Activated CD4-positive, alpha-beta T cell treated with anti-CD3 and anti-CD28 coated beads for 1 hour (primary cell): ENCODE results near the gene NAPA.

ENCODE experiments used
- DNase-seq: peaks from one replicate; pipeline ENCODE4 v3.0.0-alpha.2; 2020

The NAPA gene

DNA sequence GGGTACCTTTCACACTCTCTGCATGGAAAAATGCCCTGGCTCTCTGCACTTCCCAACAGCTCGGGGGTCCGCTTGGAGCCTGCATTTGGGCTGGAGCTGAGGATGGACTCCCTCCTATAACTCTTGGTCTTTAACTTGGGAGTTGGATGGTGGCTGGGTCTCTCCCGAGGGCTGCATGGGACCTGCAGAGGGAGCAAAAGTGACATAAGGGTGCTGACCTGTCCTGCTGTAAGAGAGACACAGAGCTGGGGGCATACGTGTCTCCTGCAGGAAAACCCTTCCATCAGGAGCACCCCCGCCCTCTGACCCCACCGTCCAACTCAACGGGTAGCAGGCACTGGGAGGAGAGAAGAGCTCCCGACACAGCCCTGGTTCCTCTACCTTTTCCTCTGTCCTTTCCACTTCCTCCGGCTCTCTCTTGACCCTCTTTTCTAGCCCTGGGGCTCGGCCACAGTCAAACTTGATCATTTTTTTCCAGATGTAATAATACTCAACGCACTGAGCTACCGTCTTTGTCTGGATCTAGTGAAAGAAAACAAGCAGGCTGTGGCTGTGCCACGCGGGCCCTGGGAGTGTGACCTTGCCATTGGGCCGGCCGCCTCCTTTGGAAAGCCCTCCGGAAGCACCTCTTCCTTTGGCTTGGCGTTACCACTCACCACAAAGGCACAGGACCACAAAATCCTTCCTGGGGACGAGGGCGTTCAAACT is 6.8 kb upstream of the NAPA start:
- no peak for DNase-seq

DNA sequence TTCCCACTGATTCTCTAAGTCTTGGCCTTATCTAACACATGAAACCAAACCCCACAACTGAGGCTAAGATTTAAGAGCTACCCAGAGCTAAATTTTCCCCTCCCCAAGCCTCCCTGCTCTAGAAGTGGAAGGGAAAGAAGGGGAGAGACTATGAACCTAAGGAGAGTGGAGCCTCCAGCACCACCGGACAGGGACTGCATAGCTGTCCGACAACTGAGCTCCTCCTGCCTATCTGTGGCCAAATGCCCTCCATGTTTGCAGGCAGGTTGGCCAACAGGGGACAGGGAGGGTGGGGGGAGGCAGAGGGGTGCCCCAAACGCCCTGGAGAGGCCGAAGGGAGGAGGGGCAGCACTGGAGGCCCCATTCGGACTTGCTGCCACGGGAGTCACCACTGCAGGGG is 6.0 kb upstream of the NAPA start:
- DNase-seq = no peak

DNA sequence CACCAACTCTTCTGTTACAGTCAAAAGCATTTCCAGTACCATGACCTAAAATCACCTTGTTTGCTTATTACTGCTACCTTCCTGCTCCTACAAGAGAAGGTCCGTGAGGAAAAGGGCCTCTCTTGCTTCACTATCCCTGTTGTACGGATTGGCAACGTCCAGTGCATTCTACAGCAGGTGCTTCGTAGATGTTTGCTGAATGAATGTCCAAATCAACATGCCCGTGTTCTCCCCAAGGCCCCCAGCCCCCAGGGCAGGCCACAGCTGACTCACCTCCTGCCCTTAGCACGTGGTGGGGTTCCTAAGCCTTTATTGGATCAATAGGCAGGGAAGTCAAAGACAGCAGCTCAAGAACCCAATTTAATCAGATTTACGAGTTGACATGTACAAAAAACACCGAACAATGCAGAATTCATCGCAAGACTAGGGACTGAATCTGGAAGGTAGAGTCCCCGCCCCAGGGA is 5.5 kb upstream of the NAPA start:
- DNase-seq = no peak

DNA sequence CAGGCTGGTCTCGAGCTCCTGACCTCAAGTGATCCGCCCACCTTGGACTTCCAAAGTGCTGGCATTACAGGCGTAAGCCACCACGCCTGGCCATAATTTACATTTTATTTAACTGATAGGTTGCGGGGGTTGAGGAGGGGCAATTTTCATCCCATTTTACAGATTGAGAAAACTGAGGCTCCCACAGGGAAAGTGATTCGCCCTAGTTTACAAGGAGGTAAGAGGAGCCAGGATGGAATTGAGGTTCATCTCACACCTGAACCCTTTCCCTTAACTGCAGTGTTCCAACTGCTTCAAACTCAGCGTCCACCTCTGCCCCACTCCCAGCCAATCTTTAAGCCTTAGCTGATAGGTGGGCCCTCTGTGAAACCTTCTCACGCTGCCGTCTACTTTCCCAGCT is 4.0 kb upstream of the NAPA start:
- no peak for DNase-seq

DNA sequence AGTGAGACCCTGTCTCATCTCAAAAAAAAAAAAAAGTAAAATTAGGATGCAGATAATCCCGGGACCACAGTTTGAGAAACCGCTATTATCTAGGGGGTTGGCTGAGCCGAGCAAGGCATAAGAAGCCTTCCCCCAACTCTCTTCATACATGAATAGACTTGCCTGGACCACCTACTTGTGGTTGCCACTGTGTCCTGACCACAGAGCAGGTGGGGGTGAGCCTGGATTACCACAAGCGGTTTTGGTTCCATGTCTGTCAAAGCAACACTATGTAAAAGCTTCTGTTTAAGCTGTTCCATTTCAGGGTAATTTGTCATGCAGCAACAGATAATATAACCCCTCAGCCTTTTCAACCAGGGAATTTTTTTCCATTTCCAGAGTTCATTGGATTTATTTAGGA is 3.3 kb upstream of the NAPA start:
- DNase-seq = no peak

DNA sequence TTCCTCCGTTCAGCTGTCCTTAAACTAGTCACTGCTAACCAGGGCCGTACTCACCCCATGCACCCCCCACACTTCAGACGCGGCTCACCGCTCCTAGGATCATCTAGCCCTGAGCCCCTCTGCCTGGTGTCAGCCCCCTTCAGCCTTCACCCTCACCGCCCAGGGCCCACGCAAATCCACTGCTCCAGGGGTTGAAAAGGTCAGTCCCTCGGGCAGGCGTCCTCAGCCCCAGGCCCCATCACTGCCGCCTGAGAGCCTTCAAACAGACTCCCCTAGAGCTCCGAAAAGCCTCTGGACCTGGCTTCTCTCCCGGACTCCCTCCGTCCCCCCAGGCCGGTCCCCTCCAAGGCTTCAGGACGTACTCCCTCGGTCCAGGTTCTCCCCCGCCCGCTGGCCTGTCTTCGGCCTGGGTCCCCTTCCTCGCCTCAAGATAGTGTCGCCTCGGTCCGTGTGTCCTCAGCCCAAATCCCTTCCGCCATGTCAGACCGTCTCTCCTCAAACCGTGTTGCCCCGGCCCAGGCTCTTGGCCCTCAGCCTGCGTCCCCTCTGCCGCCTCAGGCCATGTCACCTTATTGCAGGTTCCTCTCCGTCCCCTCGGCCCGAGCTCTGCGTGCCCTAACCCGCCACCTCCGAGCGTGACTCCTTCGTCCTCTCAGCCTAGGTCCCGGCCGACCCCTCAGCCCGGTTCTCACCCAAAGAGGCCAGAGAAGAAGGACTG is 553 bp downstream of the NAPA start:
- no peak for DNase-seq

DNA sequence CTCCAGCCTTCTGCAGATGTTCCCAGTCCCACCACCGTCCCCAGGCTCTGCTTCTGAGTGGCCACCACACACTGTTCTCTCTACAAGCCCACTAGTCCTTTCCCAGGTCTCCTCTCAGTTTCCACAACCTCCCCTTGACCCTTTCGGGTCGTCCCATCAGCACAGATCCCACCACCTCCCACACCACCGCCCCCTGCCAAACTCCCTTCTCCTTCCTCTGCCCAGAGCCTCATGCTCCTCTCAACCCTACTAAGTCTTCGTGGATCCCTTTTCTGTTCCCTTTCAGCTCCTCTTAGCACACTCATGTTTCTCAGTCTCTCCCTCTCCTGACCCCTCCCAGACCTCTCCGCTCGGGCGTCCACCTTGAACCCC is 1.9 kb downstream of the NAPA start:
- DNase-seq = no peak

DNA sequence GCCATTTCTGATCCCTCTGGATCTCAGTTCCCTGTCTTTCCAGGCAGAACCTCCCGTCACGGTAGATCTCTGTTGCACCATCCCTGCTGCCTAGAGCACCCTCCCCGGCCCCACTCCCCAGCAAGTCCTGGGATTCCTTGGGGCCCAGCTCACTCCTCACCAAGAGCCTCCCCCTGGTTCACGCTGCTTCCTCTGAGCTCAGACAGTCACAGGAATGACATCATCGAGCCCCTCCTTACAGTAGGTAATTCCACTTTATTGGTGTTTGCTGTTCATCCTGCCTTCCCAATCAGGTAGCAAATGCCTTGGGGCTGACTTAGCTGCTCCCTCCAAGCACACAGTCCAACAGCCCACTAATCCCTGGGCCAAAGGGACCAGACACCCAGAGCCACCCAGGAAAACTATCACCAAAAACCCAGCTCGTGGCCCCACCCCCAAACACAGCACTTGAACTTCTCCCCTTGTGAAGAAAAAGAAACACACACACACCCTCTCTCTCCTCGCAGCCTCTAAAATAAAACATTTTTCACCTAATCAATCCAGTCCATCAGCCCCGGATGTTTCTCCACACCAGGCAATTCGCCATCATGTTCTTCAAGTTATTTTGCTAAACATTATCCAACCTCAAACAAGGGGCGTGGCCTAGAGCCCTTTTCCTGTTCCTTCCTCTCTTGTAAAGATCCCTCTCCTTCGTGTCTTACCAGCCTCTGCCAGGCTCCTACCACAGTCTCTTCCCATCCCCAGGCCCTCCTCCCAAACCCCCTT is 2.5 kb downstream of the NAPA start:
- no peak for DNase-seq

DNA sequence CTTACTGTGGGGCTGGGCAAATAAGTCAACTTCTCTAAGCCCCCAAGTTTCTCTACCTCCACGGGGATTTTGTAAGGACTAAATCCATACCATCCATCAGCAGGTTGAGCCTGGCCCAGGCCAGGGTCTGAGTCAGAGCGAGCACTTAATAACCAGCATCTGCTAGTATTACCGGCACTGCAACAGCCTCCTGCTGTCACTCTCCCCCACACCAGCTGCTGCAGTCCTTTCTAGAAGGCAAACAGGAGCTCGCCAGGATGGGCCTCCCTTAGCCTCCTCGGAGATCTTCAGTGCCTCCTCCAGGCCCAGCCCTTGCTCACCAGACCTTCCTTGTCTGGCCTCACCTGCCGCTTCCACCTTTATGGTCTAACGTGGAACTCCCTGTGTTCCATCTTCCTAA is 3.2 kb downstream of the NAPA start:
- DNase-seq = no peak

DNA sequence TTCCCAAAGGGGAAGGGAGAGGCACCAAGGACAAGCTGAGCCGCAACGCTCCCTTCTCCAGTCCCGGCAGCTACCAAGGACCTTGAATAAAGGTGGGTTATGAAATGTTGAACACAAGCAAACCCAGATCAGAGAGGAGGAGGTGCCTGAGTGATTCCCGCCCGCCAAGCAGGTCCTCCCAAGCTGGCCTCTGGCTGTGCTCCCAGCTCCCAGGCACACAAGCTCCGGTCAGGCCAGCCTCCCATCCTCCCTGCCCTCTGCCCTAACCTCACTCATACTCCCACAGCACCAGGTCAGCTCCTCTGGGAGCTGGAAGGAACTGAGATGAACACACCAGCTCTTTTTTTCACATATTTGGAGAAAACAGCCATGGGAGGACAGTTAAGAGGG is 3.7 kb downstream of the NAPA start:
- no peak for DNase-seq

DNA sequence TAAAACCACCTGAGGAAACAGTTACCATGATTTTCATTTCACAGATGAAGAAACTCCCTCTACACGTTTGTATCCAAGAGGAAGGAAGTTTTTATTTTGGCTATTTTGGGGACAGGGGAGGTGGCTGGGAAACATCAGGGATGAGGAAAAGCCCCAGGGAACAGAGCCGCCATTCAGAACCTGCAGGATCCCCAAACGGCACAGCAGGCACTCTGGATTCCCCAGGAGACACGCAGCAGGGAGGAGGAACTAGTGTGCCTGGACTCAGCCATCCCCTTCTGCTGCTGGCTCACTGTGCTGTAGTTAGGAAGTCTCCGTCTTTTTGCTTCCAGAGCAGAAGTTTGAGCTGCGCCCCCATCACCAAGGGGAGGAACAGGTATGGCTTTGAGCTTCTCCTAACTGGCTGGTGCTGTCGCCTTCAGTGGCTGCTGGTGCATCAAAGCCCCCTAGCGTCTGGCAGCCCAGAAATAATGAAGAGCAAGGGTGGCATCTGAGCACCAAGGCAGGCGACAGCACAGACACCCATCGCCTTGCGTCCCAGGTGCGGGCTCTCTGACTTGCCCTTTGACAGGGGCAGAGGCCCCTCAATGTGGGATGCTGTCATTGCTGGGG is 4.2 kb downstream of the NAPA start:
- no peak for DNase-seq

DNA sequence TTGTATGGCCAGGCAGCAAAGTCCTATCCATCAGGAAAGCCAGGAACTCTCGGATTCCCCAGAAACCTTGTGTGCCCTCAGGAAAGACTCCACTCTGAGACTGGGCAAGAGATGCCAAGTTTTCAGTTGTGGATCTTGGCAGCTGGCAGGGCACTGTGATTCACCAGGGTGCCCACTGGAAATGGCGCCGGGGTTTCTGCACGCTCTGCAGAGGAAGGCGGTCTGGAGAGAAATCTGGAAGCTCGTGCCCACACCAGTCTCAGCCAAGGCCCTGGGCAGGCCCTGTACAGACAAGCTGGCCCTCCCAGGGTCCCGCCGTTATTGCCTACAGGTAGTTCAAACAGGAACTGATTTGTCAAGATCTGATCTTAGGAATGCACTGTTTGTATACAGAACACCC is 4.9 kb downstream of the NAPA start:
- DNase-seq = no peak

DNA sequence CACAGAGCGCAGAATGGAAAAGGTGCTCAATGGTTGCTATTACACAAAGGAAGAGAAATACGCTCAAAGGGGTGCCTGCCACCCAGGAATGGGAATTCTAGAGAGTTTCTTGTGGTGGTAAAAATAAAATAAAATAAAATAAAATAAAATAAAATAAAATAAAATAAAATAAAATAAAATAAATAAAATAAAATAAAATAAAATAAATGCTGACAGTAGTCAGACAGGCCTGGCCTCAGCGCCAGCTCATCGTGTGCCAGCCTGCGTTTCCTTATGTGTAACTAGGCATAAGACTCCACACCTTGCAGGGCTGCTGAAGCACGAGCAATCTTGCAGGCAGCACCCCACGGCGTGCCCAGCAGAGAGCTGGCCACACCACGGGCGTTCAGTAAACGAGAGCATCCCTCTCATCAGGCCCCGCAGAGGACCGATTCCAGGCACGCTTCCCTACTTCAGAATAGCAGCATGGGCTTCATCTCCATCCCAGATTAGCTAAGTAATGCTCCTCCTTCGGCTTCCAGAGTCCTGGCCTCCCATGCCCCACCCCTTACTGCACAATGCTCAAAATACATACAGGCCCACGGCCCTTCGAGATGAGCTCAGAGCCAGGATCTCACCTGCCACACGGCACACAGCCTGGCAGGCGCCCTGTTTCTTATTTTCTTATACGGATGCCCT is 5.6 kb downstream of the NAPA start:
- DNase-seq = no peak

DNA sequence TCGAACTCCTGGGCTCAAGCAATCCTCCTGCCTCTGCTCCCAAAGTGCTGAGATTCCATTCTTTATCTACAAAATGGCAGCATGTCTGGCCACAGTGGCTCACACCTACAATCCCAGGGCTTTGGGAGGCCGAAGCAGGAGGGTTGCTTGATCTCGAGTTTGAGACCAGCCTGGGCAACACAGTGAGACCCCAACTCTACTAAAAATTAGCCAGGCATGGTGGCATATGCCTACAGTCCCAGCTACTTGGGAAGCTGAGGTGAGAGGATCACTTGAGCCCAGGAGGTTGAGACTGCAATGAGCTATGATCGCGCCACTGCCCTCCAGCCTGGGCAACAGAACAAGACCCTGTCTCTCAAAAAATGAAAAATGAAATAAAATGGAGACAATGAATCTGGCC is 6.1 kb downstream of the NAPA start:
- no peak for DNase-seq

DNA sequence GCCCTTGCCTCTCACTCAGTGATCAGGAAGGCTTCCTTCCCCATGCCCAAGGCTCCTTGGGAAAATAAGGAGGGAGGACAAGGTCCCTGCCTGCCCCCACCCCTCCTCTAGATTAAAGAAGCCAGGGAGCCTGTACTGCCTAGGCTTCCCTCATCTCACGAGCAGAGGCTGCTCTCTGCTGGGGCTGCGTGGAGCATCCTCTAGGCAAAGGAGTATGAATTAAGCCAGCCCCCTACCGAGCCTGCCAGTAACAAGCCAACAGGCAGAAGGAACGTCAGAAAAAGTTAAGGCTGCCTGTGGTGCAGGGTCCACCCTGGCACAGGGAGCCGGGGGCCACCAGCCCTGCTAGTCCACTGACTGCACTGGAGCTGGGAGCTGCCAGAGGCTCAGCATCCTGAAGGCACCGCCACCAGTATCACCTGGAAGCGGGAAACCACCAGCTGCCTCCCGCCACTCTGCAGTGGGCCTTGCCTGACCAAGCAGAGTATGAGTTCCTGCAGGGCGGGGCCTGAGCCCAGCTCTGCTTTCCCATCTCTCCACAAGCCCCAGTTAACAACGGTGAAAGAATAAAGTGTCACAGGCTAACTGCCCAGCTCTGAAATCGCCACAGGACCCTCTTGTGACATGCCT is 6.8 kb downstream of the NAPA start:
- DNase-seq = no peak

DNA sequence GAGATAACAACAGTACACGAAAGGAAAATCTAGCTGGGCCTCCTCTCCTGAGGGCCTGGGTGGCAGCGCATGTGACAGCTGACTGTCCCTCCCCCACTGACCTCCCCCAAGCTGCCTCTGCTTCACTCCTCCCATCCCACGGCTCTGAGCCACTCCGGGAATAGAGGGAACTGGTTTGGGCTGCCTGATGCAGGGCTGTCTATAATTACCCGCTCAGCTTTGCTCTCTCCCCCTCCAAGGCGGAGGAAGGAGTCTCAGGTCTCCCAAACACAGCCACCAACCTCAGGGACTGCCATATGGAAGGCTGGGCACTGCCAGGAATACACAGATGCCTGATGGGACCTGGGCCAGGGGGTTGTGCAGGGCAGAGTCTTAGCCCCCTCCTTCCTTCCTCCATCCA is 7.9 kb downstream of the NAPA start:
- no peak for DNase-seq

DNA sequence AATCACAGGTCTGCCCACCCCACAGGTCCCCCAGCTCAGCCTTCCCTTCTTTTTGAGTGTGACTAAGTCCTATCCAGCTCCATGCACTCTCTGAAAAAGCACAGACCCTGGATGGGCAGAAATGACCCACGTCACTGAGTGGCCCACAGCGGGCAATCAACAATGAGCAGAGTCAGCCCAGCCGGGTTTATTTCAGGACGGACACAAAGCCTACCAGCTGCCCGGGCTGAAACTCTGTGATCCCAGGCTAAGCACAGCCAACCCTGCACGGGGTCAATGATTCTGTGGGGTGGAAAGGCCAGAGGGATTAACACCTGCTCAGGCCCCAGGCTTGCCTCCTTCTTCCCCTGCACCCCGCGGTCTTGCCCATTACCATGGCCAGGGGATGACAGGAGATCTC is 8.4 kb downstream of the NAPA start:
- no peak for DNase-seq

DNA sequence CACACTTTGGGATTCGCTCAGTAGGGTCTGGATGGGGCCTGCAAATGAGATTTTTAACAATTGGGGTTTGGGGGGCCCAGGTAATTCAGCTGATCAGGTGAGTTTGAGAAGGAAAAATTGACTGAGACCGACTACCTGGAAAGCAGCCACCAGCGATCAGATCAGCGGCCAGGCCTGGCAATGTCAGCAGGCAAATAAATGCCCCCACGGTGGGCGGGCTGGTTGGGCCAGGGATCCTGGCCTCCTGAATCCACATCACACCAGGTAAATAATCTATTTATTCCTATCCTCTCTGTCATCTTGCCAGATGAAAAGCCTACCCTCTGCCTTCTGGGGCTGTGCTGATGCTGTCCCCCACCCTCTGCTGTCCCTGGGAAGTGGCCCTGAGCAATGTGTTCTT is 9.4 kb downstream of the NAPA start:
- DNase-seq = no peak

DNA sequence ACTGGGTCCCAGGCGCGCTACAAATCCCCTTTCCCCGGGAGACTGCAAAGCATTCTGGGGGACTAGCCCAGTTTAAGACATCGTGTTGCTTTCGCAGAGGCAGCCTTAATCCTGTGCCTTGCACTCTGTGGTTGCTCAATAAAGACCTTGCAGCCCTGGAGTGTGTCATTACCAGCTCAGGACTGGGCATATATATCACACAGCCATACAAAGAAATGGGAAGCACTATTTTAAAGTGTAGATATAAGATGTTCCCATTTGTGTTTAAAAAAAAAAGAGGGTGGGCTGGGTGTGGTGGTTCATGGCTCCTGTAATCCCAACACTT is 11.1 kb downstream of the NAPA start:
- no peak for DNase-seq

DNA sequence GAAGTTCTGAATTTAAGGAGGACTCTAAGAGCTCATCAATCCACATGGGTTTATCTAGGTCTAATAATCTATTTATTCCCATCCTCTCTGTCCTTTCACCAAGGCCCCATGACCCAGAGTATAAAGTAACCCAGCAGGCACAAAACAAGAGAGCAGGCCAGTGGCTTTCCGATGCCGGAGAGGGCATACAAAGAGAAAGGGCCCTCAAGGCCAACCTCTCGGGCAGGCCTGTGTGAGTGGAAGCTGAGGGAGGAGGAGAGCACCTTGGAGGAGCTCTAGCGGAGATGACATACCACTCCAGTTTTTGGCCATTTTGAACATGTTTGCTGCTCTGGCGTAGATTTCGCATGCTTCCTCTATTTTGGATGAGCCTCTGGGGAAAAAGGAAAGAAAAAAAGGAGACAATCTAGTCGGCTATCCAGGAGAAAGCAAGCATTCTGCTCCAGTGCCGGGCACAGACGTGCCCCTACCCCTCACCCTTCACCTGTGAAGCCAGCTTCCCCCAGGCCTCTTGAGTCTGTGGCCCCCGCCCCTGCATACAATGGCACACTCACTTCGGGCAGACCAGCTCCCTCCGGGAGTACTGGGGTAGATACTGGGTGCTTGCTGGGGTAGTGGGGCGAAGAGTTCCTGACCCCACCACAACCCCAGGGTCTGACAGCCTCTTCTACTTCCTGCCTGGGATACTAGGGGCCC is 11.6 kb downstream of the NAPA start:
- no peak for DNase-seq

DNA sequence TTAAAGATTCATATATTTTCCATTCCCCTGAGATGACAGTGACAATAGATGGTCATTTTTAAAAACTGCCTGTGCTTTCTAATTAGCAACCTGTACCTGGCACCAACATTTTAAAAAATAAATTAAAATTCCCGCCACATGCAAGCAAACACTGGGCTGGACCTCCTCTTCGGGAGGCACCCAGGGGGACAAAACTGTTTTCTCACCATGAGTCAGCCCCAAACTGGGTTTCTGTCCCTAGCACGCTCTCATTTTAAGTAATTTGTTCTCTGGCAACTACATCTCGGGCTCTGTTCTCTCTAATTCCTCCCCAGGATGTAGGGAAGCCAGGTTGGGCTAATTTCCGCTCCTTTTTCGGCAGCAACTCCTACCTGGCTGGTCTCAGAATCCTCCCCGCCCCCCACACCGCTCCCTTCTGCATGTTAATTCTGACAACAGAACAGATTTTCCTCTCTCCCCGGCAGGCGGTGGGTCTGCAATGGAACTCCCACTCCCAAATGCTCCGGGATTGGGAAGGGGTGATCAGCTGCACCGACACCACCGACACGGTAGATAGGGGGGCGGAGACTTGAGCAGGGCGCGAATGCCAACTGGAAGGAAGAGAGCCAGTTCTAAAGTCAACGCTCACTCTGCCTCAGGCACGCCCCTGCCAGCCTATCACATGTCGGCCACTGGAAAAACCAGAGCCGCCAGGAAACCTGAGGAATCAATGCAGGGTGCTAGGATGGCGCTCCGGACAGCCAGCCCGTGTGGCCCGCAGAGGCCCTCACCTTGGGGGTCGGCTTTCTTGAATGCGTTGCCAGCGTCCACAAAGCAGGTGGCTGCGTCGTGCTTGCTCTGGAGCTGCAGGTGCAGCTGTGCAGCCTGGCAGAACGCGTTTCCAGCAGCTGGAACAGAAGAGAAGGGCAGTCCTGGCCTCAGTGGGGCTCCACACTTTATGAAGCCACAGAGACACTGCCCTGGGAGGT is 14.7 kb downstream of the NAPA start:
- DNase-seq = no peak
